Transverse colon (tissue), 4 donors: ENCODE data around the gene MYOM3.

Source experiments
- POLR2AphosphoS5 ChIP-seq, 3 donors: sonication (generic); formaldehyde crosslinking; IDR thresholded peaks; one replicate each; pipeline ENCODE4 v1.6.1; 2016; ENCODE audit warnings: antibody characterized with exemption in 3 of 3
- TF ChIP-seq, protein P1 (sequence below), 5 experiments: fragments of 200-600 bp in 3 of 5; fragments of 450-650 bp in 2 of 5; sonication (generic) in 3 of 5; IDR thresholded peaks; 1 replicate in 2 of 5; 2 replicates in 3 of 5; pipeline ENCODE4 v1.5.1; 2016 to 2017; ENCODE audit warnings: antibody characterized with exemption in 5 of 5, inconsistent platforms in 3 of 5, mild to moderate bottlenecking in 2 of 5, moderate library complexity in 1 of 5

DNA sequence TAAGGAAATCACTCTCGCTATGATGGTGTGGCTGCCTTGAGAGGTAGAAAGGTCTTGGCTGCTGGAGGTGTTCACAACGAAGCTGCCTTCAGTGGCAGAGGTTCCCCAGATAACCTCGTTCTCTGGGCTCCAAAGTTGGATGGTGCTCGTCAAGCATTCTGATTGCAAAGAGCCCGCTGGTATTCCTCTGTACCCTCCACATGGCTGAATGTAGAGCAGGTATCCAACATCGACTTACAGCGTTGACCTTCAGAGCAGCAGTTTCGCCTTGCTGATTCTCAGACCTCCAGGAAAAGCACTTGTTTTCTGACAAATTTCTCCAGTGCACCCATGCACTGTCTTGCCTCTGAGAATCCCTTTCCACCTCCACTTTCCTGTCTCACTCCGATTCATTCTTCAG is 35.3 kb upstream of the MYOM3 start:
- TF ChIP-seq, protein P1, sequence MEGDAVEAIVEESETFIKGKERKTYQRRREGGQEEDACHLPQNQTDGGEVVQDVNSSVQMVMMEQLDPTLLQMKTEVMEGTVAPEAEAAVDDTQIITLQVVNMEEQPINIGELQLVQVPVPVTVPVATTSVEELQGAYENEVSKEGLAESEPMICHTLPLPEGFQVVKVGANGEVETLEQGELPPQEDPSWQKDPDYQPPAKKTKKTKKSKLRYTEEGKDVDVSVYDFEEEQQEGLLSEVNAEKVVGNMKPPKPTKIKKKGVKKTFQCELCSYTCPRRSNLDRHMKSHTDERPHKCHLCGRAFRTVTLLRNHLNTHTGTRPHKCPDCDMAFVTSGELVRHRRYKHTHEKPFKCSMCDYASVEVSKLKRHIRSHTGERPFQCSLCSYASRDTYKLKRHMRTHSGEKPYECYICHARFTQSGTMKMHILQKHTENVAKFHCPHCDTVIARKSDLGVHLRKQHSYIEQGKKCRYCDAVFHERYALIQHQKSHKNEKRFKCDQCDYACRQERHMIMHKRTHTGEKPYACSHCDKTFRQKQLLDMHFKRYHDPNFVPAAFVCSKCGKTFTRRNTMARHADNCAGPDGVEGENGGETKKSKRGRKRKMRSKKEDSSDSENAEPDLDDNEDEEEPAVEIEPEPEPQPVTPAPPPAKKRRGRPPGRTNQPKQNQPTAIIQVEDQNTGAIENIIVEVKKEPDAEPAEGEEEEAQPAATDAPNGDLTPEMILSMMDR (IDR thresholded peaks at IDR 0.05): no peak
- TF ChIP-seq POLR2AphosphoS5 (IDR thresholded peaks at IDR 0.05): no peak
